K562 (cell line): Measurements from ENCODE around the gene CTIF. TPM values are rescaled to one million over a fixed set of nuclear protein-coding genes. Genes with fewer than 3 reads are reported as not detected.

Experiments used
- ATAC-seq: fragments of 200-7000 bp; cut with Tn5 transposase; 3 replicates; pipeline ENCODE4 v1.9.1; 2020; ENCODE audit warnings: moderate library complexity
- BruUV-seq: library from RNA; stranded (reverse); fragments of 400-500 nt; replicated peaks from 2 replicates; lab custom pipeline; 2021; lab: Mats Ljungman, UMichigan
- CTCF ChIA-PET: fragments of 300-600 bp; formaldehyde crosslinking; extraction: SDS; loops from one replicate; lab custom pipeline; 2021; ENCODE audit warnings: low intra/inter-chr PET ratio; lab: Yijun Ruan, JAX
- POLR2A ChIA-PET: fragments of 300-600, 350-650 bp; sonication (Branson Sonifier 250); formaldehyde crosslinking; extraction: SDS; loops from one replicate; lab custom pipeline; 2021; ENCODE audit warnings: antibody characterized with exemption, inconsistent platforms; lab: Yijun Ruan, JAX
- DNase-seq, 4 experiments: peaks; one replicate each; pipeline versions ENCODE4 v3.0.0 to v3.0.0-alpha.2; 2011 to 2018; ENCODE audit warnings: low spot score in 3 of 4, mixed read lengths in 3 of 4; ENCODE audit errors: extremely low read depth in 1 of 4
- FAIRE-seq: peaks from 2 replicates; lab custom pipeline; 2011; peaks lifted over from hg19 to GRCh38; lab: Jason Lieb, UNC
- H2AFZ ChIP-seq: 2 replicates; pipeline ENCODE4 v1.6.0; 2011; ENCODE audit warnings: low read depth, low read length, control low read depth, inconsistent platforms
- H3K27ac ChIP-seq: fragments of 200-600 bp; 3 replicates; pipeline ENCODE4 v1.8.0; 2011; ENCODE audit warnings: low read depth, mild to moderate bottlenecking, control low read depth, inconsistent platforms, low read length, moderate library complexity, mixed read lengths; ENCODE audit errors: extremely low read depth
- H3K27me3 ChIP-seq, 2 experiments: fragments of 300-600 bp in 1 of 2; 2 replicates in 1 of 2; 3 replicates in 1 of 2; pipeline versions ENCODE4 v1.6.0 to v1.8.0; 2011; ENCODE audit warnings: inconsistent platforms in 2 of 2, low read length in 2 of 2, mild to moderate bottlenecking in 1 of 2, mixed read lengths in 1 of 2, moderate library complexity in 1 of 2; ENCODE audit not compliant: control insufficient read depth in 2 of 2, insufficient read depth in 2 of 2
- H3K36me3 ChIP-seq: fragments of 300-600 bp; 3 replicates; pipeline ENCODE4 v1.8.0; 2011; ENCODE audit warnings: mild to moderate bottlenecking, low read length, inconsistent platforms; ENCODE audit not compliant: control insufficient read depth, insufficient read depth
- H3K4me1 ChIP-seq, 2 experiments: fragments of 200-600 bp in 1 of 2; replicated peaks in 1 of 2; 2 replicates in 1 of 2; 3 replicates in 1 of 2; pipeline versions ENCODE4 v1.5.1 to v1.8.0; 2011; ENCODE audit warnings: inconsistent platforms in 2 of 2, low read length in 2 of 2, mild to moderate bottlenecking in 1 of 2, mixed read lengths in 1 of 2, moderate library complexity in 1 of 2; ENCODE audit not compliant: control insufficient read depth in 2 of 2, insufficient read depth in 2 of 2
- H3K4me2 ChIP-seq: 2 replicates; pipeline ENCODE4 v1.6.1; 2011; ENCODE audit warnings: low read length, control low read depth, inconsistent platforms, mixed read lengths; ENCODE audit not compliant: insufficient read depth
- H3K4me3 ChIP-seq: fragments of 200-600 bp; sonication (generic), shearing (Covaris generic); 2 replicates; pipeline ENCODE4 v1.5.1; 2016; ENCODE audit warnings: control low read depth, inconsistent platforms
- H3K79me2 ChIP-seq: fragments of 200-600 bp; 3 replicates; pipeline ENCODE4 v1.8.0; 2011; ENCODE audit warnings: low read length, inconsistent platforms; ENCODE audit not compliant: control insufficient read depth, insufficient read depth
- H3K9ac ChIP-seq, 2 experiments: 2 replicates each; pipeline versions ENCODE4 v1.6.0 to v1.6.1; 2011; ENCODE audit warnings: low read depth in 2 of 2, low read length in 2 of 2, control low read depth in 1 of 2, inconsistent platforms in 1 of 2, mild to moderate bottlenecking in 1 of 2, mixed read lengths in 1 of 2; ENCODE audit not compliant: insufficient read depth in 1 of 2
- H3K9me1 ChIP-seq: one replicate; pipeline ENCODE4 v1.6.0; 2011; ENCODE audit warnings: inconsistent platforms, mild to moderate bottlenecking, low read length, moderate library complexity; ENCODE audit not compliant: control insufficient read depth, insufficient read depth
- H3K9me3 ChIP-seq: replicated peaks from 2 replicates; pipeline ENCODE4 v1.5.1; 2011; ENCODE audit warnings: low read depth, low read length, inconsistent platforms; ENCODE audit not compliant: control insufficient read depth, insufficient read depth
- H4K20me1 ChIP-seq: replicated peaks from 2 replicates; pipeline ENCODE4 v1.6.1; 2011; ENCODE audit warnings: low read length, inconsistent platforms, mixed read lengths; ENCODE audit not compliant: control insufficient read depth, insufficient read depth
- ASH1L ChIP-seq: fragments of 450-650 bp; IDR thresholded peaks from 2 replicates; pipeline ENCODE4 v1.6.1; 2018; ENCODE audit warnings: borderline replicate concordance, mild to moderate bottlenecking, low read depth; ENCODE audit not compliant: partially characterized antibody
- BRF1 ChIP-seq: IDR thresholded peaks from 3 replicates; pipeline ENCODE4 v1.6.1; 2011; ENCODE audit warnings: borderline replicate concordance, mild to moderate bottlenecking; ENCODE audit not compliant: insufficient read length; ENCODE audit errors: extremely low read depth
- DACH1 ChIP-seq: fragments of 450-650 bp; IDR thresholded peaks from 2 replicates; pipeline ENCODE4 v1.6.1; 2018; ENCODE audit not compliant: partially characterized antibody
- GABPB2 ChIP-seq: fragments of 250-450 bp; sonication (Bioruptor Pico); conservative IDR thresholded peaks from 2 replicates; pipeline ENCODE4 v1.5.1; 2021; ENCODE audit warnings: mild to moderate bottlenecking
- HDAC2 ChIP-seq: fragments of 450-650 bp; IDR thresholded peaks from 2 replicates; pipeline ENCODE4 v1.6.1; 2016; ENCODE audit warnings: mild to moderate bottlenecking
- NCOA4 ChIP-seq: fragments of 450-650 bp; IDR thresholded peaks from 2 replicates; pipeline ENCODE4 v1.6.1; 2018; ENCODE audit warnings: mild to moderate bottlenecking; ENCODE audit not compliant: partially characterized antibody
- PCBP1 ChIP-seq: fragments of 200-400 bp; formaldehyde crosslinking; IDR thresholded peaks from 2 replicates; pipeline ENCODE4 v1.6.1; 2018; ENCODE audit warnings: mild to moderate bottlenecking, low read depth, low read length; ENCODE audit not compliant: poor library complexity, severe bottlenecking
- SAP30 ChIP-seq: fragments of 200-600 bp; sonication (generic); IDR thresholded peaks from 2 replicates; pipeline ENCODE4 v1.6.1; 2012; ENCODE audit warnings: borderline replicate concordance, low read depth, mild to moderate bottlenecking, moderate library complexity, low read length, control low read depth, inconsistent platforms; ENCODE audit not compliant: insufficient read depth, poor library complexity, severe bottlenecking
- SMAD1 ChIP-seq: fragments of 150-350 bp; IDR thresholded peaks from 2 replicates; pipeline ENCODE4 v1.6.1; 2014; ENCODE audit warnings: low read length, low read depth; ENCODE audit not compliant: partially characterized antibody
- TFAM ChIP-seq: fragments of 250-450 bp; sonication (Bioruptor Pico); conservative IDR thresholded peaks from 2 replicates; pipeline ENCODE4 v1.5.0; 2021; ENCODE audit warnings: mild to moderate bottlenecking, moderate library complexity
- TFAP4 ChIP-seq: sonication (generic); formaldehyde crosslinking; IDR thresholded peaks from 2 replicates; pipeline ENCODE4 v1.8.0; 2022; ENCODE audit warnings: missing genetic modification reagents, mild to moderate bottlenecking, moderate library complexity, borderline replicate concordance
- THAP12 ChIP-seq: fragments of 250-450 bp; sonication (Bioruptor Pico); IDR thresholded peaks from 2 replicates; pipeline ENCODE4 v1.9.0; 2021; ENCODE audit warnings: mild to moderate bottlenecking, inconsistent platforms
- ZBTB43 ChIP-seq: sonication (generic); formaldehyde crosslinking; IDR thresholded peaks from 2 replicates; pipeline ENCODE4 v1.8.0; 2023; ENCODE audit warnings: mild to moderate bottlenecking, missing genetic modification reagents
- ZMIZ1 ChIP-seq, 2 experiments: fragments of 150-350 bp in 1 of 2; IDR thresholded peaks; 2 replicates each; pipeline ENCODE4 v1.6.1; 2012 to 2016; ENCODE audit warnings: low read depth in 2 of 2, low read length in 2 of 2, mild to moderate bottlenecking in 1 of 2, moderate library complexity in 1 of 2
- ZNF354B ChIP-seq: fragments of 250-450 bp; sonication (Bioruptor Pico); IDR thresholded peaks from 2 replicates; pipeline ENCODE4 v1.4.0; 2020
- WGBS: fragments of 100-300 bp; shearing (Covaris generic); methylation state at CpG from one replicate; pipeline ENCODE4 v1.1.6; 2016; ENCODE audit warnings: low coverage, mixed read lengths; ENCODE audit not compliant: insufficient coverage; ENCODE audit errors: missing lambda C conversion rate; 5-methylcytosine and 5-hydroxymethylcytosine counted together
- in situ Hi-C: fragments of 300-500 bp; cut with MboI; formaldehyde crosslinking; loops from 4 replicates; pipeline ENCODE4 v1.15.0; 2018; ENCODE audit warnings: inconsistent platforms, mixed read lengths
- intact Hi-C: fragments of 100-400 bp; cut with micrococcal nuclease; formaldehyde crosslinking; loops from 2 replicates; pipeline ENCODE4 v1.14.2; 2022
- polyA plus RNA-seq, 8 experiments: library from polyadenylated mRNA; depleted of rRNA in 4 of 8; stranded (reverse) in 5 of 8; unstranded in 3 of 8; fragments of >200 nt; fragmentation: Nextera tagmentation in 2 of 8; fragmentation: Illumina TruSeq in 1 of 8; extraction: Ambion mirVana in 2 of 8; extraction: Trizol in 1 of 8; gene quantifications; 2 replicates each; pipeline versions ENCODE4 v1.2.1 to v1.2.3, GENCODE V29; 2011 to 2014; ENCODE audit warnings: inconsistent platforms in 1 of 8, missing spikeins in 1 of 8
- total RNA-seq, 7 experiments: library from RNA; depleted of rRNA in 6 of 7; stranded (reverse); fragments of >200 nt in 6 of 7; fragmentation: Illumina TruSeq in 2 of 7; extraction: Trizol in 2 of 7; gene quantifications; 2 replicates each; pipeline versions ENCODE4 v1.2.1 to v1.2.3, GENCODE V29; 2011 to 2021; ENCODE audit warnings: low replicate concordance in 1 of 7

The CTIF gene
- total and polyA plus RNA-seq, 9 of the 15 experiments (the other 6 are each of a cell fraction or from before 2014, with no cell fraction given): 0.17 to 11.5 (median 2.2) TPM

GRCh38 chr18:48535956-48536355 lies 2.9 kb upstream of the CTIF start:
- intact Hi-C loops: no loop called here
- Histone ChIP-seq H3K36me3 (no peaks in the 10 kb centered on the region), H3K4me1 (peaks cover 2 to 26% of the 10 kb centered on the region in 2 experiments; a peak in 3 of 5 replicates), H3K4me3 (no peak overlapping the region), H4K20me1 (no peaks in the 10 kb centered on the region), H3K9ac (no peak overlapping the region), H3K9me1 (no peaks in the 10 kb centered on the region), H3K27ac (no peak overlapping the region), H3K79me2 (peaks cover 11% of the 10 kb centered on the region; the same call in 2 of the 3 replicates), H3K9me3 (no peaks in the 10 kb centered on the region), H2AFZ (no peak overlapping the region), H3K27me3 (no peaks in the 10 kb centered on the region), H3K4me2 (no peak overlapping the region)
- WGBS: 50% methylated on average over 2 of the region's 2 CpGs
- ChIA-PET POLR2A (no interaction called here), CTCF (no interaction called here)
- no peak for ATAC-seq
- no peak for FAIRE-seq
- no peak for DNase-seq
- BruUV-seq: no TSS peak
- in situ Hi-C loops: no loop called here
- TF ChIP-seq GABPB2: no peak
- TF ChIP-seq DACH1: no peak
- TF ChIP-seq NCOA4: no peak
- no peak for TF ChIP-seq PCBP1
- no peak for TF ChIP-seq SAP30
- TF ChIP-seq ZNF354B (CRISPR knock-in tag): no peak
- TF ChIP-seq TFAP4 (CRISPR knock-in tag): no peak
- no peak for TF ChIP-seq HDAC2
- TF ChIP-seq ASH1L: no peak
- no peak for TF ChIP-seq ZBTB43
- no peak for TF ChIP-seq ZMIZ1 (IDR thresholded peaks at IDR 0.05; ENCODE audit: low read depth in 2 of 2, low read length in 2 of 2)
- no peak for TF ChIP-seq THAP12 (CRISPR knock-in tag)
- TF ChIP-seq SMAD1: no peak
- no peak for TF ChIP-seq BRF1
- TF ChIP-seq TFAM (CRISPR knock-in tag): no peak
